PC-3 (cell line): ENCODE results near the gene SYCN. TPM values are rescaled to one million over a fixed set of nuclear protein-coding genes. Genes with fewer than 3 reads are reported as not detected.
"Not testable (repeated sequence)": the region's sequence is repeated elsewhere in the genome, so short reads cannot be mapped to it uniquely, and the experiment has no call there.

Experiments
- ATAC-seq: fragments of 200-7000 bp; cut with Tn5 transposase; 2 replicates; pipeline ENCODE4 v1.9.1; 2020; ENCODE audit warnings: mild to moderate bottlenecking, moderate library complexity
- BruUV-seq: library from RNA; stranded (reverse); fragments of 400-500 nt; replicated peaks from 2 replicates; lab custom pipeline; 2021; lab: Mats Ljungman, UMichigan
- CTCF ChIA-PET: fragments of 300-600 bp; sonication (Branson Sonifier 250); formaldehyde crosslinking; loops from one replicate; lab custom pipeline; 2022; ENCODE audit warnings: antibody characterized with exemption; lab: Charles Lee
- POLR2A ChIA-PET: fragments of 300-600 bp; sonication (Branson Sonifier 250); formaldehyde crosslinking; loops from one replicate; lab custom pipeline; 2022; ENCODE audit warnings: antibody characterized with exemption; ENCODE audit not compliant: unreplicated experiment; lab: Charles Lee
- DNase-seq: peaks from one replicate; pipeline ENCODE4 v3.0.0-alpha.2; 2015
- H2AFZ ChIP-seq: fragments of 300-600 bp; sonication (generic); 2 replicates; pipeline ENCODE4 v1.6.0; 2016; ENCODE audit warnings: antibody characterized with exemption, low read length
- H3F3A ChIP-seq: fragments of 300-600 bp; sonication (generic); one replicate; pipeline ENCODE4 v1.6.0; 2017; ENCODE audit warnings: antibody characterized with exemption, low read length, control low read depth, mild to moderate bottlenecking; ENCODE audit not compliant: unreplicated experiment
- H3K27ac ChIP-seq: fragments of 300-600 bp; sonication (generic); 2 replicates; pipeline ENCODE4 v1.5.1; 2016; ENCODE audit warnings: mild to moderate bottlenecking, low read length
- H3K27me3 ChIP-seq: fragments of 300-600 bp; sonication (generic); 2 replicates; pipeline ENCODE4 v1.6.1; 2016; ENCODE audit warnings: low read length, mixed read lengths
- H3K36me3 ChIP-seq: fragments of 300-600 bp; sonication (generic); 2 replicates; pipeline ENCODE4 v1.6.1; 2016; ENCODE audit warnings: low read depth, mixed run types, low read length, mixed read lengths
- H3K4me1 ChIP-seq: fragments of 300-600 bp; sonication (generic); 2 replicates; pipeline ENCODE4 v1.5.1; 2016; ENCODE audit warnings: low read length; ENCODE audit not compliant: insufficient read depth
- H3K4me2 ChIP-seq: fragments of 300-600 bp; sonication (generic); 2 replicates; pipeline ENCODE4 v1.6.0; 2016; ENCODE audit warnings: low read length
- H3K4me3 ChIP-seq: fragments of 300-600 bp; sonication (generic); 2 replicates; pipeline ENCODE4 v1.5.1; 2016; ENCODE audit warnings: mild to moderate bottlenecking, low read length, mixed read lengths
- H3K79me2 ChIP-seq: fragments of 300-600 bp; sonication (generic); 2 replicates; pipeline ENCODE4 v1.6.1; 2017; ENCODE audit warnings: low read length, mixed read lengths
- H3K9ac ChIP-seq: fragments of 300-600 bp; sonication (generic); 2 replicates; pipeline ENCODE4 v1.6.0; 2016; ENCODE audit warnings: mild to moderate bottlenecking, low read length
- H3K9me2 ChIP-seq: fragments of 300-600 bp; sonication (generic); replicated peaks from 2 replicates; pipeline ENCODE4 v1.6.1; 2016; ENCODE audit warnings: mixed run types, low read length, mixed read lengths
- H3K9me3 ChIP-seq: fragments of 300-600 bp; sonication (generic); 2 replicates; pipeline ENCODE4 v1.6.1; 2016; ENCODE audit warnings: low read length, mixed read lengths
- H4K20me1 ChIP-seq: fragments of 300-600 bp; sonication (generic); 2 replicates; pipeline ENCODE4 v1.6.1; 2016; ENCODE audit warnings: low read length, mixed read lengths
- EZH2 ChIP-seq: fragments of 300-600 bp; sonication (generic); IDR thresholded peaks from one replicate; pipeline ENCODE4 v1.6.1; 2017; ENCODE audit warnings: antibody characterized with exemption, mild to moderate bottlenecking, low read length; ENCODE audit not compliant: unreplicated experiment
- EZH2phosphoT487 ChIP-seq: fragments of 300-600 bp; sonication (generic); IDR thresholded peaks from 2 replicates; pipeline ENCODE4 v1.6.1; 2018; ENCODE audit warnings: mild to moderate bottlenecking, antibody characterized with exemption, low read length, borderline replicate concordance
- intact Hi-C: fragments of 100-400 bp; cut with micrococcal nuclease; formaldehyde crosslinking; loops from 2 replicates; pipeline ENCODE4 v1.9.0; 2023
- total RNA-seq: library from RNA; depleted of rRNA; stranded (reverse); fragments of >200 nt; gene quantifications from 2 replicates; pipeline ENCODE4 v1.2.3, GENCODE V29; 2014
- TF ChIP-seq, protein P1 (sequence below): fragments of 300-600 bp; sonication (generic); conservative IDR thresholded peaks from 2 replicates; pipeline ENCODE4 v1.5.1; 2017; ENCODE audit warnings: antibody characterized with exemption, low read depth, mild to moderate bottlenecking, low read length

The SYCN gene
- total RNA-seq, 1 experiment from 2014 or later: not detected

DNA sequence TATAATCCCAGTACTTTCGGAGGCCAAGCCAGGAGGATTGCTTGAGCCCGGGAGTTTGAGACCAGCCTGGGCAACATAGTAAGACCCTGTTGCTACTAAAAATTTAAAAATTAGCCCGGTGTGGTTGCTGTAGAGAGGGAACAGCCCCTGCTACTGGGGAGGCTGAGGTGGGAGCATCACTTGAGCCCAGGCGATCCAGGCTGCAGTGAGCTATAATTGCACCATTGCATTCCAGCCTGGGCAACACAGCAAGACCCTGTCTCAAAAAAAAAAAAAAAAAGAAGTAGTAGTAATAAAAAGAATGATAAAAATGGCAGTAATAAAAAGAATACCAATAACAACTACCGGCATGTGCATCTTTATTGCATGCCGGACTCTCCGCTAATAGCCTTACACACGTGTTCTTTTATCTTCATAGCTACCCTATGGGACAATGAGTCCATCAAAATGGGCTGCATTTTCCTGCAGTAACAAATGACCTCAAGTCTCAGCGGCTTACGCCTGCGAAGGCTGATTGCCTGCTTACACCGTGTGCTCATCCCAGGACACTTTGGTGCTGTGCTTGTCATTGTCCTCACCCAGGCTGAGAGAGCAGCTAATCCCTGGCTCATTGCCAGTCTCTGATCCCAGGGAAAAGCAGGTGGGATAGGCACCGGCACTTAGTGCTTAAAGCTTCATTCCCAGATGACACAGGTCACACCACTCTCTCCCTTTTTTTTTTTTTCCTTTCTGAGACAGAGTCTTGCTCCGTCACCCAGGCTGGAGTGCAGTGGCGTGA lies 14.4 kb upstream of the SYCN start:
- ATAC-seq (no peak), DNase-seq (no peak)
- H3K4me2 ChIP-seq: no peak overlapping the region
- no peaks in the 10 kb centered on the region for H3F3A ChIP-seq
- H3K36me3 ChIP-seq: no peaks in the 10 kb centered on the region
- H3K4me1 ChIP-seq: no peaks in the 10 kb centered on the region
- H3K9ac ChIP-seq: no peak overlapping the region
- H3K79me2 ChIP-seq: no peaks in the 10 kb centered on the region
- H3K27me3 ChIP-seq: no peaks in the 10 kb centered on the region
- H3K9me3 ChIP-seq: no peaks in the 10 kb centered on the region
- no peak overlapping the region for H2AFZ ChIP-seq
- TF ChIP-seq, protein P1, sequence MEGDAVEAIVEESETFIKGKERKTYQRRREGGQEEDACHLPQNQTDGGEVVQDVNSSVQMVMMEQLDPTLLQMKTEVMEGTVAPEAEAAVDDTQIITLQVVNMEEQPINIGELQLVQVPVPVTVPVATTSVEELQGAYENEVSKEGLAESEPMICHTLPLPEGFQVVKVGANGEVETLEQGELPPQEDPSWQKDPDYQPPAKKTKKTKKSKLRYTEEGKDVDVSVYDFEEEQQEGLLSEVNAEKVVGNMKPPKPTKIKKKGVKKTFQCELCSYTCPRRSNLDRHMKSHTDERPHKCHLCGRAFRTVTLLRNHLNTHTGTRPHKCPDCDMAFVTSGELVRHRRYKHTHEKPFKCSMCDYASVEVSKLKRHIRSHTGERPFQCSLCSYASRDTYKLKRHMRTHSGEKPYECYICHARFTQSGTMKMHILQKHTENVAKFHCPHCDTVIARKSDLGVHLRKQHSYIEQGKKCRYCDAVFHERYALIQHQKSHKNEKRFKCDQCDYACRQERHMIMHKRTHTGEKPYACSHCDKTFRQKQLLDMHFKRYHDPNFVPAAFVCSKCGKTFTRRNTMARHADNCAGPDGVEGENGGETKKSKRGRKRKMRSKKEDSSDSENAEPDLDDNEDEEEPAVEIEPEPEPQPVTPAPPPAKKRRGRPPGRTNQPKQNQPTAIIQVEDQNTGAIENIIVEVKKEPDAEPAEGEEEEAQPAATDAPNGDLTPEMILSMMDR: no peak
- TF ChIP-seq EZH2: no peak
- TF ChIP-seq EZH2phosphoT487: no peak
- no peaks in the 10 kb centered on the region for H3K9me2 ChIP-seq
- ChIA-PET CTCF (no interaction called here), POLR2A (no interaction called here)
- BruUV-seq: no TSS peak
- H3K27ac ChIP-seq: no peak overlapping the region
- H4K20me1 ChIP-seq: no peaks in the 10 kb centered on the region
- intact Hi-C loops: no loop called here
- no peak overlapping the region for H3K4me3 ChIP-seq

DNA sequence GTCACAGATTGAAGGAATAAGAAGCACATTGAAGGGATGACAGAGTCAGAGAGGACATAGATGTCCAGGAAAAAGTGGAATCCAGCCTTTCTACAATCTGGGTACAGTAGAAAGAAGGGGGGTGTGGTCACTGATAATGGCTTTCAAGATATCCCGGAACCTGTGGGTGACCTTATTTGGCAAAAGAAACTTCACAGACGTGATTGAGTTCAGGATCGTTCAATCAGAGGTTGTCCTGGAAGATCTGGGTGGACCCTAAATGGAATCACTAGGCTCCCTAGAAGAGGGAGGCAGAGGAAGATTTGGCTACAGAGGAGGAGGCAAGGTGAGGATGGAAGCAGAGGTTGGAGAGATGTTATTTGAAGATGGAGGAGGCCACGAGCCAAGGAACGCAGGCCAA lies 13.0 kb upstream of the SYCN start:
- TF ChIP-seq, protein P1: no peak
- TF ChIP-seq EZH2phosphoT487: no peak
- no peak for TF ChIP-seq EZH2
- Histone ChIP-seq H2AFZ (no peak overlapping the region), H4K20me1 (no peaks in the 10 kb centered on the region), H3K27me3 (no peaks in the 10 kb centered on the region), H3K9ac (no peak overlapping the region), H3K4me2 (no peak overlapping the region), H3K9me3 (no peaks in the 10 kb centered on the region), H3K9me2 (no peaks in the 10 kb centered on the region), H3F3A (no peaks in the 10 kb centered on the region), H3K27ac (no peak overlapping the region), H3K4me1 (no peaks in the 10 kb centered on the region), H3K36me3 (no peaks in the 10 kb centered on the region; the same call in 1 of the 2 replicates), H3K4me3 (no peak overlapping the region), H3K79me2 (no peaks in the 10 kb centered on the region)
- intact Hi-C loops: no loop called here
- no TSS peak for BruUV-seq
- ATAC-seq (no peak), DNase-seq (no peak)
- ChIA-PET CTCF (no interaction called here), POLR2A (no interaction called here)

- CTCF ChIA-PET, ATAC-seq, H3F3A ChIP-seq, BruUV-seq, H4K20me1 ChIP-seq, H3K9me2 ChIP-seq, H2AFZ ChIP-seq, H3K4me3 ChIP-seq, H3K4me1 ChIP-seq, H3K4me2 ChIP-seq, H3K9me3 ChIP-seq, H3K79me2 ChIP-seq, H3K27ac ChIP-seq, H3K36me3 ChIP-seq, DNase-seq, H3K9ac ChIP-seq, POLR2A ChIA-PET, H3K27me3 ChIP-seq, intact Hi-C loops: not testable (repeated sequence)
Observed at GRCh38 chr19:39215323-39215722, 11.3 kb upstream of the SYCN start.
